ENCODE results near the gene TECTB.

TECTB gene

DNA sequence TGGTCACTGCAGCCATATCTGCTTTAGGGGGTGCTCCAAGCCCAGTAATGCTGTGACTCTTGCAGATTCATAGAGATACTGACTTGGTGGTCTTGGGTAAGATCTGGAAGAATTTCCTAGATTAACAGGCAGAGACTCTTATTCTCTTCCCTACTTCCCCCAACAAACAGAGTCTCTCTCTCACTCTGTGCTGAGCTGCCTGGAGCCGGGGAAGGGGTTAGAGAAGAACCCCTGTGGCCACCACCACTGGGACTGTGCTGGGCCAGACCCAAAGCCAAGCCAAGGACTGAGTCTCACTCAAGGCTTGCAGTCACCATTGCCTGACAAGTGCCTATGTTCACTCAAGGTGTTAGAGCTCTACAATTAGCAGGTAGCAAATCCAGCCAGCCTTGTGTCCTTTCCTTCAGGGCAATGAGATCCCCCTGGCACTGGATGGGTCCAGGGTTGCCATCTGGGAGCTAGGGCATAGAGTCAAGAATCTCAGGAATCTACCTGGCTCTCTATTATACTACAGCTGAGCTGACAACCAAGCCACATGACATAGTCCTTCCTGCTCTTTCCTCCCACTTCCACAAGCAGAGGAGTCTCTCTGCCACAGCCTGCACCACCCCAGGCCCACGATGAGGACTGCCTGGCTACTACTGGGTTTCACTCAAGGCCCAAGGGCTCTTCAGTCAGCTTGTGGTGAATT, 41.4 kb upstream of the TECTB start:
- Histone ChIP-seq H3K9ac (ENCODE audit: low read length) (no peak overlapping the region), H3K36me3 (ENCODE audit: low read length) (no peaks in the 10 kb centered on the region; the same call in 1 of the 2 replicates), H4K20me1 (ENCODE audit: low read depth, low read length) (no peaks in the 10 kb centered on the region), H3K9me3 (ENCODE audit: insufficient read depth, low read length) (peaks cover 22% of the 10 kb centered on the region; the same call in 1 of the 2 replicates), H3K27ac (ENCODE audit: low read depth, low read length) (no peak overlapping the region), H3K4me2 (ENCODE audit: low read depth, low read length, poor library complexity, severe bottlenecking) (no peak overlapping the region), H2AFZ (ENCODE audit: low read depth, low read length, severe bottlenecking) (no peak overlapping the region), H3F3A (ENCODE audit: insufficient read depth) (no peaks in the 10 kb centered on the region), H3K4me3 (ENCODE audit: insufficient read depth, low read length, poor library complexity, severe bottlenecking) (no peak overlapping the region), H3K79me2 (ENCODE audit: insufficient read depth, low read length) (no peaks in the 10 kb centered on the region), H3K9me2 (replicated peaks; ENCODE audit: insufficient read depth, low read length) (no peaks in the 10 kb centered on the region), H3K27me3 (ENCODE audit: low read length) (no peaks in the 10 kb centered on the region)
- TF ChIP-seq EZH2phosphoT487 (conservative IDR thresholded peaks at IDR 0.05; ENCODE audit: low read length) (no peak), CTCF (IDR thresholded peaks at IDR 0.05; ENCODE audit: insufficient read depth, low read length, poor library complexity, severe bottlenecking) (no peak)

- no peaks in the 10 kb centered on the region for H3F3A ChIP-seq (ENCODE audit: insufficient read depth)
- no peaks in the 10 kb centered on the region for H3K27me3 ChIP-seq (ENCODE audit: low read length)
- H3K9ac ChIP-seq (ENCODE audit: low read length): no peak overlapping the region
- H3K9me3 ChIP-seq (ENCODE audit: insufficient read depth, low read length): peaks cover 22% of the 10 kb centered on the region; the same call in 1 of the 2 replicates
- no peak overlapping the region for H3K4me3 ChIP-seq (ENCODE audit: insufficient read depth, low read length, poor library complexity, severe bottlenecking)
- no peaks in the 10 kb centered on the region for H3K9me2 ChIP-seq (replicated peaks; ENCODE audit: insufficient read depth, low read length)
- TF ChIP-seq CTCF (IDR thresholded peaks at IDR 0.05; ENCODE audit: insufficient read depth, low read length, poor library complexity, severe bottlenecking) (no peak), EZH2phosphoT487 (conservative IDR thresholded peaks at IDR 0.05; ENCODE audit: low read length) (no peak)
- no peaks in the 10 kb centered on the region for H3K79me2 ChIP-seq (ENCODE audit: insufficient read depth, low read length)
- H3K4me2 ChIP-seq (ENCODE audit: low read depth, low read length, poor library complexity, severe bottlenecking): no peak overlapping the region
- H3K27ac ChIP-seq (ENCODE audit: low read depth, low read length): no peak overlapping the region
- no peak overlapping the region for H2AFZ ChIP-seq (ENCODE audit: low read depth, low read length, severe bottlenecking)
- H3K36me3 ChIP-seq (ENCODE audit: low read length): no peaks in the 10 kb centered on the region; the same call in 1 of the 2 replicates
- H4K20me1 ChIP-seq (ENCODE audit: low read depth, low read length): no peaks in the 10 kb centered on the region
Measured at GRCh38 chr10:112242769-112243168, 40.4 kb upstream of the TECTB start.

DNA sequence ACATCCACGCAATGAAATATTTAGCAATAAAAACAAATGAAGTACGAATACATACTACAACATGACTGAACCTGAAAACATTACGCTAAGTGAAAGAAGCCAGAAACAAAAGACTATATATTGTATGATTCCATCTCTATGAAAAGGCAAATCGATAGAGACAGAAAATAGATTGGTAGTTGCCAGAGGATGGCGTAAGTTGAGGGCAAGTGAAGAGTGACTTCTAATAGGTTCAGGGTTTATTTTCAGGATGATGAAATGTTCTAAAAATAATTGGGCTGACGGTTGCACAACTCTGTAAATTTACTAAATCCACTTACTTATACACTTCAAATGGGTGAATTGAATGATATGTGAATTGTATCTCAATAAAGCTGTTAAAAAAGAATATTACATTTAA, 39.5 kb upstream of the TECTB start:
- TF ChIP-seq CTCF (IDR thresholded peaks at IDR 0.05; ENCODE audit: insufficient read depth, low read length, poor library complexity, severe bottlenecking) (no peak), EZH2phosphoT487 (conservative IDR thresholded peaks at IDR 0.05; ENCODE audit: low read length) (no peak)
- H3K27me3 ChIP-seq (ENCODE audit: low read length): no peaks in the 10 kb centered on the region
- no peaks in the 10 kb centered on the region for H3K79me2 ChIP-seq (ENCODE audit: insufficient read depth, low read length)
- H3K9me3 ChIP-seq (ENCODE audit: insufficient read depth, low read length): peaks cover 22% of the 10 kb centered on the region; the same call in 1 of the 2 replicates
- no peak overlapping the region for H3K4me3 ChIP-seq (ENCODE audit: insufficient read depth, low read length, poor library complexity, severe bottlenecking)
- no peak overlapping the region for H3K9ac ChIP-seq (ENCODE audit: low read length)
- no peaks in the 10 kb centered on the region for H3K9me2 ChIP-seq (replicated peaks; ENCODE audit: insufficient read depth, low read length)
- H2AFZ ChIP-seq (ENCODE audit: low read depth, low read length, severe bottlenecking): no peak overlapping the region
- H3K27ac ChIP-seq (ENCODE audit: low read depth, low read length): no peak overlapping the region
- no peaks in the 10 kb centered on the region for H3K36me3 ChIP-seq (ENCODE audit: low read length)
- H3F3A ChIP-seq (ENCODE audit: insufficient read depth): no peaks in the 10 kb centered on the region
- no peak overlapping the region for H3K4me2 ChIP-seq (ENCODE audit: low read depth, low read length, poor library complexity, severe bottlenecking)
- no peaks in the 10 kb centered on the region for H4K20me1 ChIP-seq (ENCODE audit: low read depth, low read length)

Data from SU-DHL-6 (cell line).